Mesenchymal stem cell (in vitro differentiated cells and primary cell): Measurements from ENCODE around the gene AKT3.

Experiments used
- DNase-seq: peaks from one replicate; pipeline ENCODE4 v3.0.0-alpha.2; 2013
- H2AFZ ChIP-seq: one replicate; pipeline ENCODE4 v1.6.1; 2013; ENCODE audit warnings: low read depth, mild to moderate bottlenecking, control low read depth, inconsistent platforms, low read length, moderate library complexity
- H2AK5ac ChIP-seq: 2 replicates; pipeline ENCODE4 v1.6.1; 2013; ENCODE audit warnings: low read length, moderate library complexity, mild to moderate bottlenecking, inconsistent platforms; ENCODE audit not compliant: severe bottlenecking
- H2BK120ac ChIP-seq: one replicate; pipeline ENCODE4 v1.6.1; 2013; ENCODE audit warnings: low read depth, mild to moderate bottlenecking, inconsistent platforms, low read length, moderate library complexity
- H2BK12ac ChIP-seq, 2 experiments: one replicate each; pipeline ENCODE4 v1.6.1; 2013; ENCODE audit warnings: inconsistent platforms in 2 of 2, low read length in 2 of 2, mild to moderate bottlenecking in 2 of 2, moderate library complexity in 2 of 2, control low read depth in 1 of 2
- H2BK15ac ChIP-seq: one replicate; pipeline ENCODE4 v1.6.1; 2013; ENCODE audit warnings: mild to moderate bottlenecking, low read depth, inconsistent platforms; ENCODE audit not compliant: poor library complexity, severe bottlenecking
- H2BK5ac ChIP-seq: 2 replicates; pipeline ENCODE4 v1.6.1; 2013; ENCODE audit warnings: low read depth, mild to moderate bottlenecking, low read length, control low read depth, inconsistent platforms; ENCODE audit not compliant: poor library complexity, severe bottlenecking
- H3K14ac ChIP-seq, 2 experiments: one replicate each; pipeline ENCODE4 v1.6.1; 2013; ENCODE audit warnings: inconsistent platforms in 2 of 2, low read length in 2 of 2, control low read depth in 1 of 2, mild to moderate bottlenecking in 1 of 2, moderate library complexity in 1 of 2
- H3K18ac ChIP-seq, 2 experiments: one replicate each; pipeline ENCODE4 v1.6.1; 2013; ENCODE audit warnings: inconsistent platforms in 2 of 2, low read length in 2 of 2, control low read depth in 1 of 2, low read depth in 1 of 2, mild to moderate bottlenecking in 1 of 2
- H3K23ac ChIP-seq, 2 experiments: one replicate each; pipeline ENCODE4 v1.6.1; 2013; ENCODE audit warnings: inconsistent platforms in 2 of 2, low read length in 2 of 2, mild to moderate bottlenecking in 2 of 2, moderate library complexity in 2 of 2, control low read depth in 1 of 2
- H3K27ac ChIP-seq: 2 replicates; pipeline ENCODE4 v1.5.1; 2013; ENCODE audit warnings: mild to moderate bottlenecking, moderate library complexity, low read length, control low read depth, inconsistent platforms; ENCODE audit not compliant: poor library complexity, severe bottlenecking
- H3K27me3 ChIP-seq, 2 experiments: 2 replicates each; pipeline versions ENCODE4 v1.6.1 to v1.7.0; 2013; ENCODE audit warnings: low read length in 2 of 2, mild to moderate bottlenecking in 2 of 2, moderate library complexity in 2 of 2, control low read depth in 1 of 2, inconsistent platforms in 1 of 2; ENCODE audit not compliant: control insufficient read depth in 1 of 2, insufficient read depth in 1 of 2
- H3K36me3 ChIP-seq, 2 experiments: 2 replicates each; pipeline versions ENCODE4 v1.6.1 to v1.7.0; 2013; ENCODE audit warnings: low read length in 2 of 2, control low read depth in 1 of 2, inconsistent platforms in 1 of 2, low read depth in 1 of 2, mild to moderate bottlenecking in 1 of 2; ENCODE audit not compliant: insufficient read depth in 2 of 2, control insufficient read depth in 1 of 2
- H3K4ac ChIP-seq, 2 experiments: one replicate each; pipeline ENCODE4 v1.6.1; 2013; ENCODE audit warnings: inconsistent platforms in 2 of 2, low read length in 2 of 2, mild to moderate bottlenecking in 2 of 2, moderate library complexity in 2 of 2, control low read depth in 1 of 2, low read depth in 1 of 2
- H3K4me1 ChIP-seq: 2 replicates; pipeline ENCODE4 v1.6.1; 2013; ENCODE audit warnings: low read depth, low read length, control low read depth; ENCODE audit not compliant: control insufficient read depth, insufficient read depth
- H3K4me2 ChIP-seq: 2 replicates; pipeline ENCODE4 v1.6.1; 2013; ENCODE audit warnings: low read length, mild to moderate bottlenecking, inconsistent platforms; ENCODE audit not compliant: poor library complexity, severe bottlenecking
- H3K4me3 ChIP-seq, 2 experiments: 2 replicates each; pipeline versions ENCODE4 v1.5.1 to v1.7.0; 2013; ENCODE audit warnings: low read length in 2 of 2, mild to moderate bottlenecking in 2 of 2, control low read depth in 1 of 2, low read depth in 1 of 2; ENCODE audit not compliant: insufficient read depth in 1 of 2
- H3K79me1 ChIP-seq: replicated peaks from 2 replicates; pipeline ENCODE4 v1.6.1; 2013; ENCODE audit warnings: mild to moderate bottlenecking, control low read depth, low read length, inconsistent platforms; ENCODE audit not compliant: poor library complexity, severe bottlenecking
- H3K9ac ChIP-seq: 2 replicates; pipeline ENCODE4 v1.7.0; 2013; ENCODE audit warnings: mild to moderate bottlenecking, low read length, moderate library complexity
- H3K9me3 ChIP-seq: 2 replicates; pipeline ENCODE4 v1.7.0; 2013; ENCODE audit warnings: mild to moderate bottlenecking, low read length; ENCODE audit not compliant: control insufficient read depth
- H4K8ac ChIP-seq: one replicate; pipeline ENCODE4 v1.6.1; 2013; ENCODE audit warnings: inconsistent platforms, mild to moderate bottlenecking, low read length, moderate library complexity
- H4K91ac ChIP-seq: one replicate; pipeline ENCODE4 v1.6.1; 2013; ENCODE audit warnings: mild to moderate bottlenecking, low read length, inconsistent platforms
- WGBS: methylation state at CpG from one replicate; pipeline ENCODE4 v1.1.7; 2013; ENCODE audit warnings: mixed read lengths; 5-methylcytosine and 5-hydroxymethylcytosine counted together

Gene AKT3

DNA sequence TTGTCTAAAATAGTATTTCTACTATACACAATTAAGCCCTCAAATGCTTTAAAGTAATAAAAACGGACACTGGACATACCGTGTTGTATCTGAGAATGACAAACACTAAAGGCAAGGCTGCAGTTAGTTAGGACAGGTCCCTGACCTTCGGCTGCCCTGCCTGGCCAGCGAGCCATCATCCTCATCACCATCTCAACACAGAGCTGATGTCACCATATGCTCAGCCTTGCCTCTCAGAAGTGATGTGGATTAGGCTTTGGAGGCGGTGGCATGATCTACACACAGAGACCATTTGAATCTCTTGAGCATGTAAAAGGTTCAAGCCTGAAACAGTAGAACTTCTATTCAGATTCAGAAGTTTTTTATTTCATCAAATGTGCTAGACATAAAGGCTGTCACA lies 349.5 kb downstream of the AKT3 start:
- Histone ChIP-seq H3K23ac (no peak overlapping the region), H3K14ac (no peak overlapping the region), H2BK15ac (no peak overlapping the region), H2AK5ac (no peak overlapping the region), H2BK12ac (no peak overlapping the region), H2BK5ac (no peak overlapping the region), H4K8ac (no peak overlapping the region), H3K4me1 (peaks cover 5% of the 10 kb centered on the region), H3K27me3 (no peaks in the 10 kb centered on the region), H3K18ac (no peak overlapping the region), H3K36me3 (peaks cover 34 to 57% of the 10 kb centered on the region in 2 experiments), H3K9ac (no peak overlapping the region), H3K4ac (no peak overlapping the region), H3K79me1 (peaks cover 12% of the 10 kb centered on the region), H3K27ac (no peak overlapping the region), H3K4me3 (no peak overlapping the region), H4K91ac (no peak overlapping the region), H3K4me2 (no peak overlapping the region), H3K9me3 (no peaks in the 10 kb centered on the region), H2BK120ac (no peak overlapping the region), H2AFZ (no peak overlapping the region)
- no peak for DNase-seq
- 96% methylated on average over 2 of the region's 5 CpGs for WGBS

DNA sequence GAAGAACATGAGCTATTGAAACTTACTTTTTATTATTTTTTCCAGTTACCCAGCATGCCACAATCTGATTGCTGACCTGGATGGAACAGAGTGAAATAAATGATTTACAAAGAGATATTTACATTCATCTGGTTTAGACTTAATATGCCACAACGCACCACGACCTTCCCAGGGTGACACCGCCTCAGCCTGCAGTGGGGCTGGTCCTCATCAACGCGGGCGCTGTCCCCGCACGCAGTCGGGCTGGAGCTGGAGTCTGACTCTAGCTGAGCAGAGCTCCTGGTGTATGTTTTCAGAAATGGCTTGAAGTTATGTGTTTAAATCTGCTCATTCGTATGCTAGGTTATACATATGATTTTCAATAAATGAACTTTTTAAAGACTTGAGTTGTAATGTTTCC lies 350.3 kb downstream of the AKT3 start:
- Histone ChIP-seq H3K4ac (no peak overlapping the region), H2AFZ (no peak overlapping the region), H2BK15ac (no peak overlapping the region), H3K18ac (no peak overlapping the region), H2BK12ac (no peak overlapping the region), H3K4me1 (peaks cover 7% of the 10 kb centered on the region), H4K91ac (no peak overlapping the region), H3K23ac (no peak overlapping the region), H3K14ac (no peak overlapping the region), H4K8ac (no peak overlapping the region), H3K4me3 (no peak overlapping the region), H2BK120ac (no peak overlapping the region), H3K36me3 (peaks cover 37 to 57% of the 10 kb centered on the region in 2 experiments), H3K79me1 (peaks cover 12% of the 10 kb centered on the region), H3K4me2 (no peak overlapping the region), H2AK5ac (no peak overlapping the region), H3K27me3 (no peaks in the 10 kb centered on the region), H2BK5ac (no peak overlapping the region), H3K9me3 (no peaks in the 10 kb centered on the region), H3K9ac (no peak overlapping the region), H3K27ac (no peak overlapping the region)
- no peak for DNase-seq
- WGBS: 94% methylated on average over 9 of the region's 10 CpGs

DNA sequence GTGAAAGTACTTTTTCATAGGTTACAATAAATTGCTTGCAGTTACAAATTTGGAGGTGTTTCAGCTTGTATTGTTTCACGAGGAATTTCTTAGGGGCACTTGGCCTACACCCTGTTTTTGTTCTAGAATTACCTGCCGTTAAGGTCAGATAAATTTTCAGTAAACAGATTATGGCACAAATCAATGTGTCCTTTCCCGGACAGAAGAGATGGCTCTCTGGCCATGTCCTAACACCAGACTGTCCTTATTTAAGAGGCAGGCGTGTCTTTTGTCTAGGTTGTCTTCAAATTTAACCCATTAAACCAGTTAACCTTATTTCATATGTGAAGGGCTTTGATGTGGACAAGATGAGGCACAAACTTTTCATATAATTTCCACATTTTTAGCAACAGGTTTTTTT lies 350.8 kb downstream of the AKT3 start:
- Histone ChIP-seq H3K23ac (no peak overlapping the region), H3K4me1 (peaks cover 7% of the 10 kb centered on the region), H3K9me3 (no peaks in the 10 kb centered on the region), H2BK120ac (no peak overlapping the region), H2BK15ac (no peak overlapping the region), H3K9ac (no peak overlapping the region), H4K91ac (no peak overlapping the region), H3K4me3 (no peak overlapping the region), H3K14ac (no peak overlapping the region), H2BK5ac (no peak overlapping the region), H3K36me3 (peaks cover 37 to 54% of the 10 kb centered on the region in 2 experiments), H3K18ac (no peak overlapping the region), H3K79me1 (peaks cover 12% of the 10 kb centered on the region), H2AK5ac (no peak overlapping the region), H3K4ac (no peak overlapping the region), H2AFZ (no peak overlapping the region), H4K8ac (no peak overlapping the region), H2BK12ac (no peak overlapping the region), H3K27ac (no peak overlapping the region), H3K27me3 (no peaks in the 10 kb centered on the region), H3K4me2 (no peak overlapping the region)
- no peak for DNase-seq
- 90% methylated on average over 3 of the region's 4 CpGs for WGBS

DNA sequence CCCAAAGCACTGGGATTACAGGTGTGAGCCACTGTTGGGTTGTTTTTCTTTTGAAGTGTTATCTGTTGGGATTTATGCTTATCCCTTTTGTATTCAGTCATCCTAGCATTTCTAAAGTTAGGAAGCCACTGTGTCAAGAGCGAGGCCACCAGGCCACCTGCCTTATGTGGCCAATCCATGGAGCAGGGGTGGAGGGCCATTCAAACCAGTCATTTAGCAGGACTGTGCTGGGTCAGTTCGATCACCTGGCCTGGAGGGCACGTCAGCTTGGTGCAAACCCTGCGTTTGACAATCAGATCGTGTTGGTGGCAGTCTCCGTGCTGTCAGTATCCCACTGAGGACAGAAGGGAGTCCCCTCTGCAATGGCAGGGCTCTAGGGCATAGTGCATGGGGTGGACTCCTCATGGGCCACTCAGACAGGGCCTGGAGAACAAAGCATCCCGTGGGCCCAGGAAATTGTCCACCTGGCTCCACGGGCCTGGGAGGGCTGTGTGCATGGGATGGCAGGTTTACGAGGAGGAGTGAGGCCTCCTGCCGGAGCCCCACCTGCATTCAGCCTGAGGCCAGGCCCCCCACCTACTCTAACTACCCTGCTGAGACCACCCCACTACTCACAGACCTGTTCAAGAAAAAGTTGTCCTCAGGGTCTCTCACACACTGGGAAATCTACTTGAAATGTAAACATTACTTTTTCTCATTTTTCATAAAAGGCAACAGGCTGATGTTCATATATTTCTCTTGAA lies 351.9 kb downstream of the AKT3 start:
- no peak overlapping the region for H2BK5ac ChIP-seq
- no peak overlapping the region for H3K9ac ChIP-seq
- no peak for DNase-seq
- H2BK12ac ChIP-seq: no peak overlapping the region
- no peak overlapping the region for H4K8ac ChIP-seq
- H3K4me3 ChIP-seq: no peak overlapping the region
- H3K4me1 ChIP-seq: peaks cover 7% of the 10 kb centered on the region
- H3K14ac ChIP-seq: no peak overlapping the region
- H2BK15ac ChIP-seq: no peak overlapping the region
- no peak overlapping the region for H4K91ac ChIP-seq
- 97% methylated on average over 10 of the region's 10 CpGs for WGBS
- no peaks in the 10 kb centered on the region for H3K27me3 ChIP-seq
- no peak overlapping the region for H2AK5ac ChIP-seq
- H3K27ac ChIP-seq: no peak overlapping the region
- peaks cover 34 to 45% of the 10 kb centered on the region in 2 experiments for H3K36me3 ChIP-seq
- no peak overlapping the region for H3K18ac ChIP-seq
- no peak overlapping the region for H3K4me2 ChIP-seq
- H3K4ac ChIP-seq: no peak overlapping the region
- no peak overlapping the region for H2BK120ac ChIP-seq
- no peak overlapping the region for H3K23ac ChIP-seq
- H3K79me1 ChIP-seq: peaks cover 12% of the 10 kb centered on the region
- no peaks in the 10 kb centered on the region for H3K9me3 ChIP-seq
- H2AFZ ChIP-seq: no peak overlapping the region
